HG02885 (cell line): ENCODE data around the gene FXYD1.
A peak's percentile ranks its signal among the peaks of the same experiment; 100 is the strongest.
"Not testable (repeated sequence)": the region's sequence is repeated elsewhere in the genome, so short reads cannot be mapped to it uniquely, and the experiment has no call there.

Source experiments
- ATAC-seq: cut with Tn5 transposase; IDR thresholded peaks from one replicate; pipeline ENCODE4 v1.9.1; 2021; ENCODE audit warnings: mild to moderate bottlenecking; ENCODE audit not compliant: unreplicated experiment, poor library complexity

FXYD1 gene

DNA sequence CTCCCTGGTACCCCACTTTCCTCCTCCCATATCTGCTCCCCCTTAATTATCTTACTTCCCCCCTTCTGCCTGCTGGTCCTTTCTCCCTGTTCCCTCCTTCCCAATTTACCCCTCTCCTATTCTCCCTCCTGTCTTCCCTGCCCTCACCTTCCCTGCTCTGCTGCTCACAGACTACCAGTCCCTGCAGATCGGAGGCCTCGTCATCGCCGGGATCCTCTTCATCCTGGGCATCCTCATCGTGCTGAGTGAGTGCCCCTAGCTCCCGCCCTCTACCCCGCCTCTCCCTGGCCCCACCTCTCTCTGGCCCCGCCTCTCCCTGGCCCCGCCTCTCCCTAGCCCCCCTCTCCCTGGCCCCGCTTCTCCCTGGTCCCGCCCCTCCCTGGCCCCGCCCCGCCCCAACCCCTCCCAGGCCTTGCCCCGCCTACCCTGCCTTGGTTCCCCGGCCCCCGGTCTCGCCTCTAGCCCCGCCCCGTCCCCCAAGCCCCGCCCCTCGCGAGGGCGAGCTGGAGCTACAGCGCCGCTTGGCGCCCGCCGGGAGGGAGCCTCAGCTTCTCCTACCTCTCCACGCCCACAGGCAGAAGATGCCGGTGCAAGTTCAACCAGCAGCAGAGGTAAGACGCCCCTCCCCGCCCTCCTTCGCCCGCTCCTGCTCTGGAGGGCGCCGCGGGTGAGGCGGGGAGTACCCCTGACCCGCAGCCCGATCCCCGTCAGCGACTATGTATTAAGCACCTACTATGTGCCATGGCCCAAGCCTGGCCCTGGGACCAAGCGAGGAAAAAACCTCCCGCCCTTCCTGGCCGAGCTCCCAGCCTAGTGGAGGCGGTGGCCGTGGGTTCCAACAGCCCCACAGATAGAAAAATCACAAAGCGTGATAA, 2.6 kb downstream of the FXYD1 start:
- peak; percentile 77 for ATAC-seq

DNA sequence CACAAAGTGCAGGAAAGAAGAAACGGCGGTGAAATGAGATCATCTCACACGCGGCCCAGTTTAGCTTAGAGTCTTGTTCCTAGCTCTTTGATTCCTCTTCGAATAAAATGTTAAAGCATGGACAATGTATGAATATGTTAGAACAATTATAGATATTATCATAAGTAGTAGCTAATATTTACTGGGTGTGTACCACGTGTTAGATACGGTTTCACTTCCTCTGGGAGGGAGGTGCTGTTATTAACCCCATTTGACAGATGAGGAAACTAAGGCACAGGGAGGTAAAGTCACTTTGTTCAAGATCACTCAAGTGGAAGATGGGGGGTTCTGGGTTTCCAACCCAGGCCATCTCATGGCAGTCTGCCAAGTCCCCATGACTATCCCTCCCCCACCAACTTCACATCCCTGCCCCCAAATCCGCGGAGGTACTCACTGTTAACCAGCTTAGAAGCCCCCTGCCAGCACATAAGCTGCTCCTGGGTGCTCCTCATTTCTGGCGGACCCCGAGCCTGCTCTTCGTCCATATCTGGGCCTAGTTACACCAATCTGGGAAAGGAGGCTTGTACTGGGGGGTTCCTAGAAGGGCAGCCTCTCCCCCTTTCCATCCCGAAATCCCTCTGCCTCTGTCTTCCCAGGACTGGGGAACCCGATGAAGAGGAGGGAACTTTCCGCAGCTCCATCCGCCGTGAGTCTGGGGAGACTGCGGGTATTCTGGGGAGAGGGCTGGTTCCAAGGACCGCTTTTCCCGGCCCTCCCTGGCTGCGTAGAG, 3.4 kb downstream of the FXYD1 start:
- ATAC-seq: no peak

DNA sequence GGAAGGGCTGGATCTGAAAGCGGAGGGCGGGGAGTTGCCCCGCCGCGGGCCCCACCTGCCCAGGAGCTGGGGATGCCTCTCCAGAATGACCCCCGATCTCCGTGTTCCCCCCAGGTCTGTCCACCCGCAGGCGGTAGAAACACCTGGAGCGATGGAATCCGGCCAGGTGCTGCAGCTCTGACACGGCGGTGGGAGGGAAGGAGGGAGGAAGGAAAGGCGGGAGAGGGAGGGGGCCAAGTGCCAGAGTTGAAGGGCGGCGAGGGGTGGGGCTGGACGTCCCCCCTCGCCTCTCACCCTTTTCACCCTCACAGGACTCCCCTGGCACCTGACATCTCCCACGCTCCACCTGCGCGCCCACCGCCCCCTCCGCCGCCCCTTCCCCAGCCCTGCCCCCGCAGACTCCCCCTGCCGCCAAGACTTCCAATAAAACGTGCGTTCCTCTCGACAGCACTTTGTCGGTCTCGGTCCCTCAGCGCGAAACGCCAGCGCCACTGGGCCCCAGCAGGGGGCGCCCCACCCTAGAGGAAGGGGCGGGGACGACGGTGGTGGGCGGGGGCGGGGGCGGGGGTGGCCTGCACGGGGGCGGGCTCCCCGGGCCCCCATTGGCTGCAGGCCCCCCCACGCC, 4.1 kb downstream of the FXYD1 start:
- no peak for ATAC-seq

DNA sequence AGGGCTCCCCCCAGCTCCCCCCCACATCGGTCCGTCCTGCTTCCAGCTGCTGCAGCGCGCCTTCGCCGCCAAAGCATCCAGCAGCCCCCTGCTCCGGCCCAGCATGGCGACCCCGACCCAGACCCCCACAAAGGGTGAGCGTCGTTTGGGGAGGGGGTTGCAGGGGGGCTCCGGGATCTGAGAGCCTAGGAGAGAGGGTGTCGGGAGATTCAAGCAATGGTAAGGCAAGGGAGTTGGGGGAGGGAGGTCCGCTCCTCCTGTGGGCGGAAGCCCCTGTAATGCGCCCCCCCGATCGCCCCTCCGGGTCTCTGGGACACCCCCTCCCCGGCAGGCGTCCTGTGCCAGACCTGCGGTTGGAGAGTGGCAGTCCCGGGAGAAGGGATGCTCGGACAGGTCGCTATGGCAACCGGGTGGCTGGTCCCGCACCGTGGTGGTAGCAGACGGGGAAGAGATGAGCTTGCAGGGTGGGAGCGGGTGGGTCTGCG, 4.6 kb downstream of the FXYD1 start, which contains the start of gene FXYD7:
FXYD7 (plus strand) TSS at position 25 of the 485 bp plus-strand sequence; CDS start at position 104, 79 bp downstream.
- ATAC-seq: no peak

DNA sequence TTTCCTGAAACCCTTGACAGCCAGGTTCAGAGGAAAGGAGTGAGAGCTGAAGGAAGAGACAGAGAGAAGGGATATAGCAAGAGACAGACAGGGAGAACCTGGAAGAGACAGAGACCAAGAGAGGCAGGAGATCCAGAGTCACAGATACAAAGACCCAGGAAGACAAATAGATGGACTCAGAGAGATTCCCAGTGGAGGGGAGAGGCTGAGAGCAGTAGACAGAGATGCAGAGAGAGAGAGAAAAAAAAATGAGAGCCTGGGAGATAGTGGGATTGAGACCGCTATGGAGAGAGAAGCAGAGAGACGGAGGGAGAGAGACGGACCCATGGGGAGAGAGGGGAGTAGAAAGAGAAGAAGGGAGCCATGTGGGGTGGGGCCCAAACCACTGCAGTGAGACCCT, 5.2 kb downstream of the FXYD1 start:
- no peak for ATAC-seq

DNA sequence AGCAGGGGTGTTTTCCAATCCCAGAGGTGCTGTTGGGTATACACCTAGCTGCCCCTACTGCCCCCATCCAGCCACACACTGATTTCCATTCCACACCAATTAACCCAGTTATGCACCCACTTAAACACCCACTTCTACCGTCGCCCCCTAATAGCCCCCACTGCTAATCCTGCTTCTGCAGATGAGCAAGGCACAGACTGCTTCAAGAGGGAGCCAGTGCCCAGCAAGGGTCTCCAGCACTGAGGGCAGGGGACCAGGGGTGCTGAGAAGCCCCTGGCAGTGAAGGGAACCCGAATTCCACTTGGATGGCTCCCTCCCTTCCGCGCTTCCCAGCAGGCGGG, 5.6 kb downstream of the FXYD1 start:
- no peak for ATAC-seq

DNA sequence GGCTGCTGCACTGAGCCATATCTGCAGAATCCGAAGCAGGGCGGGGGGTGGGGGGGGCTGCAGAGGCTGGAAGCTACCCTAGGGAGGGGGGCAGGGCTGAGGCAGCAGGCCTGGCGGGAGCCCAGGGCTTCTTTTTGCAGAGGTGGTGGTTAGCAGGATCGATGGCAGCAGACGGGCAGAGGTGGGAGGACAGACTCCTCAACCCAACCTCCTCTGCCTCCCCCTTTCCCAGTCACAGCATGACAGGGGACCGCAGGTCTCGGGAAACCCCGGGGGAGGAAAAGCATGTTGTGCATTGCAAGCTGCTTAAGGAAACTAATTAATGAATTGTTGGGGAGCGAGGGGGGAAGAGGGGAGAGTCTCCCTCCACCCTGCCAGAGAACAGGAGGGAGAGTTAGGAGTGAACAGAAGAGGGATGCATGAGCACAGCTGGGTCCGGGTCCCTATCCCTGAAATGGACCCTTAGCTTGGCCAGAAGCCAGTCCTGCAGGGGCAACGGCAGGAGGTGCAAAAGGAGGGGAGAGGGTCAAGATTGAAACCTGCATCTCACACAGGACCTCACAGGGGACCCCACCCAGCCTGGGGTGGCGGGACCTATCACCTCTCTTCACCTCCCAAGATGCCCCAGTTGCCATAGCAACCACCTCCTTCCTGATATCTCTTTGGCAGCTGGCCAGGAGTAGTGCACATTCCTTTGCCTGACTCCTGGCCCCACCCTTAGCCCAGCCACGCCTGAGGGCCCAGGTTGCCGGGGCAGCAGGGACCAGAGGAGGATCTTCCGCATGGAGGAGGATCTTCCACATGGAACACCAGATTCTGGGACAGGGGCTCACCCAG, 6.2 kb downstream of the FXYD1 start:
- ATAC-seq: no peak

DNA sequence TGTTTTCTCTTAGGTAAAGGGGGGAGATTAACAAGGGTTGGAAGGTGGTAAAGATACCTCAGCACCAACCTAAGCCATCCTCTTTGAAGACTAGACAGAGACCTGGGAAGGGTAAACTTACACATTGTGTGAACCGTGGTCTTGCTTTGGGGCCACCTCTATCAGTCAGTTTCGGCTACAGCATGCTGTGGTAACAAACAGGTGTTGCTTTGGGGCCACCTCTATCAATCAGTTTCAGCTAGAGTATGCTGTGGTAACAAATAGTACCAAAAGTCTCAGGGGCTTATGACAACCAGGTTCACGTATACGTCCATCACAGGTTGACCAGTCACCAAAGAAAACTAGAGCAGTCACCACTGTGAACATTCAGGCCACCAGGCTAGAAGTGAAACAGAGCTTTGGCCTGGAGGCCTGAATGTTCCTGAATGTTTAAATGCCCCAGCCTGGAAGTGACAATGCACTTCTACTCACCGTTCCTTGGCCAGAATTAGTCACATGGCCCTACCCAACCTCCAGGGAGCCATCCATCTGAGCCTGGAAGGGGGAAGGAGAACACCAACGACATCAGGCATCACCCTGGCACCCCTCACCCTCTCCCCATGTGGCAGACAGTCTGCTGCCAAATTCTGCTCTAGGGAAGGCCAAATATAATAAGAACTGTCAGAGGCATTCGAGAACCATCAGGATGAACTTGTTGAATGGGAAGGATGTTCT, 8.3 kb downstream of the FXYD1 start:
- ATAC-seq: no peak

DNA sequence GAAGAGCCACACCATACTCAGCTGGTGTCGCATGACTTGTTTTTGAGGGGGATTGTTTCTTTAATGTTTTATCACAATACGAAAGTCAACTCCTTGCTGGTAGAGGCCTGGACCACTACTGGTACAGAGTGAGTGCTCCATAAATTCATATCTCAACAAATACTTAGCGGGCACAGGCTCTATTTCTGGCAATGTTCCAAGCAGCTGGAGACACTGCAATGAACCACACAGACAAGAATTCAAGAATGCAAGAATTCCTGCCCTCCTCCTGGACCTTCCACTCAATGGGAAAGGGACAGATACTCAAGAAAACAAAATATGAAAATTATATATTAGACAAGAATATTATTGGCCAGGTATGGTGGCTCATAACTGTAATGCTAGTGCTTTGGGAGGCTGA, 10.8 kb downstream of the FXYD1 start:
- no peak for ATAC-seq

DNA sequence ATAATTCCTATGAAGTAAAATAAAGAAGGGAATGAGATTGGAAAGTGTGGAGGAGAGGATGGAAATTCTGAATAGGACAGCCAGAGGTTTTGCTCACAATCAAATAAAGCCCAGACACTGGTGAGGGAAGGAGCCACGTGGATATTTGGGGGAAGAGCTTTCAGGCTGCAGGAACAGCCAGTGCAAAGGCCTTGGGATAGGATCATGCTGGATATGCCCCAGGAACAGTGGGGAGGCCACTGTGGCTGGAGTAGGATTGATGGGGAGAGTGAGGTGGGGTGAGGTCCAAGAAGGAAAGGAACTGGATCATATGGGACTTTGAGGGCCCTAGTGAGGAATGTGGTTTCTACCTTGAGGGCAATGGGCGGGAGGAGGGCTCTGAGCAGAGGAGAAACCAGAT, 11.8 kb downstream of the FXYD1 start:
- no peak for ATAC-seq

DNA sequence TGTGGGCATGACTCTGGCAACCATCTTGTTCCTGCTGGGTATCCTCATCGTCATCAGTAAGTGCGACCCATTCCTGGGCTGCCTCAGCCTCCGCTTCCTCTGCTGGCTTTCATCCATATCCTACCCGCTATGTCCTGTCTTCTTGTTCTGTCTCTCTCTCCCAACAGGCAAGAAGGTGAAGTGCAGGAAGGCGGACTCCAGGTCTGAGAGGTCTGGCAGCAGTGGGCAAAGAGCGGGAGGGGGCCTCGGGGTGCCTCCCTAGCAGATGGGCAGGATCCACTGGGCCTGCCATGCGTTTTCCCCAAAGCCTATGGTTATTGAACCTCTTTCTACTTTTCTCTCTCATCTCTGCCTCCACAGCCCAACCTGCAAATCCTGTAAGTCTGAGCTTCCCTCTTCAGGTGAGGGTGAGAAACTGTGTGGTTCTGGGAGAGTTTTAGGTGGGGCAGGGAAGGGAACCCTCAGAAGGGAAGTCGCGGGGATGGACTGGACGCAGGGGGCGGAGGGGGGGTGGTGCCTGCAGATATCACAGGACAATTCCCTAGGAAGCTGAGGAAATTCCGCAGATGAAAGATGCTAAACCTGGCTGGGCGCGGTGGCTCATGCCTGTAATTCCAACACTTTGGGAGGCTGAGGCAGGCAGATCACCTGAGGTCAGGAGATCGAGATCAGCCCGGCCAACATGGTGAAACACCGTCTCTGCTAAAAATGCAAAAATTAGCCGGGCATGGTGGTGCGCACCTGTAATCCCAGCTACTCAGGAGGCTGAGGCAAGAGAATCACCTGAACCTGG, 12.8 kb downstream of the FXYD1 start:
- ATAC-seq: no peak

DNA sequence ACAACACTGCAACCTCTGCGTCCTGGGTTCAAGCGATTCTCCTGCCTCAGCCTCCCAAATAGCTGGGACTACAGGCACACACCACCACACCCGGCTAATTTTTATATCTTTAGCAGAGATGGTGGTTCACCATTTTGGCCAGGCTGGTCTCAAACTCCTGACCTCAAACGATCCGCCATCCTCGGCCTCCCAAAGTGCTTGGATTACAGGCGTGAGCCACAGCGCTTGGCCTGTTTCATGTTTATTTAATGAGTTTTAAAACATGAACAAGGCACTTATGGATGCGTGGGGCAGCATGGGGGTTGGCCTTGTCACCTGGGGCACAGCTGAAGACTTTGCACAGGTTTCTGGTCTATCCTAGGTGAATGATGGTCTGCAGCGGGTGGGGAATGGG, 14.5 kb downstream of the FXYD1 start:
- not testable (repeated sequence) for ATAC-seq

DNA sequence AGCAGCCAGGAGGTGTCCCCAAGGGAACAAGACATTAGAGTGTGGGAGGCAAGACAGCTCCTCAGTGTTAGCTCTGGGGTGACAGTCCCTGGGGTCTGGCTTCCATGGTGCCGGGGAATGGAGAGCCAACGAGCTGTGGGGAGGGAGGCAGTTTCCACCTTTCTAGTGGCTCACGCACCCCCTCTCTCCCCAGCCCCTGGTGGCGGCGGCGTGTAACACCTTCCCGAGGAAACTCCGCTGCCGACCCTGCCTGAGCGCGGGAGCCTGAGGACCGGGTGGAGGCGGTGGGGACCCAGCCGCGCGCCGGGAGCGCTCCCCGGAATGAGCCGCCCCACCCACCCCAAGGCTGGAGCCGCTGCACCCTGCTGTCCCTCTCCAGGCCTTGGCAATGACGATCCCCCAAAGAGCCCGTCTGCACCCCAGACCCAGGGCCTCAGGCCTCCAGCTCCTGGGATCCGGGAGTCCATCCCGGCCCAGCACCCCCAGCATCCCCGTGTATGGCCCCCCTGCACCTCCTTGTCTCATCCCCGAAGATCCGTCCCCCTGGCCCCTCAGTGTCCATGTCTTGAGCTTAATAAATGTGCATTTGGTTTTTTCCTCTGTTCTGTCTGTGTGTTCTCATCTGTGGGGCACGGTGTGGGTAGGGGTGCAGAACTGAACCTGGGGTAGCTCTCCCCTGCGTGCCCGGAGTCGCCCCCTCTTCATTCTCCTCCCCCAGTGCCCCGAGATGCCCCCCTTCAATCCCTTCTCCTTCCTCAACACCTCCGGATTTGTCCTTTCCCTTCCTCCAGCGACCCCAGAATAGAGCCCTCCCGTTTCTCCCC, 15.3 kb downstream of the FXYD1 start:
- peak; percentile 45 for ATAC-seq

DNA sequence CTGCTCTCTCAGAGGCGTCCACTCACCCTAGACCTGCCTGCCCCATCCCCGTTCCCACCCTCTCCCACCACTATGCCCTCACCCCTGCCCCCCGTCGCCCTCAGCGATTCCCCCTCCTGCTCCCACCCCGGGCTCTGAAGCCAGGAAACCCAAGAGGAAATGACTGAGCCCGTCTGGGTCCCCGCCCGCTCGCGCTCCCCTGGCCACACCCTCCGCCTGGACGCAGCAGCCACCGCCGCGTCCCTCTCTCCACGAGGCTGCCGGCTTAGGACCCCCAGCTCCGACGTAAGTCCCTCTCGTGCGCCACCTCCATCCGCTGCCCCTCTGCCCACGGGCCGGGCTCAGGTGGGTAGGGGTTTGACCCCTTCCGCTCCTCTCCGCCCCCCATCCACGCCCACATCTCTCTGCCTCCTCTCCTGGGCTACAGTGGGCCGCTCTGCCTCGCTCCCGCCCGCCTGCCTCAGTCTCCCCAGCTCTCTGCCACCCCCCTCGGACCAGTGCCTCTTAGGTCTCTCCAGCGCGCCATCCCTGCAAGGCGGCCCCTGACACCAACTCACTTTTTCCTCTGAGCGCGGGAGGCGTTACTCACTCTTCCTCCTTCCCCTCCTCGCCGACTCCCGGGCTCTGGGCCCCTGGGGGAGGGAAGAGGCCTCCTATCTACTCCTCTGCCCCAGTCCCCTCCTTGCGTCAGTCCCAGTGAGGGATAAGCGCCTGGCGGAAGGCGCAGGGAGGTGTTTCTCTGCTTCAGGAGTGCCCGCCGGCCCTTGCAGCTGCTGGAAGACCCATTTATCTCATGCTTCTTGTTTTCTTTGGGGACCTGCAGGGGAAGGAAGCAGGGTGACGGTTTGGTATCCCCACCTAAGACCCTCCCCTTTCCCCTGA, 16.1 kb downstream of the FXYD1 start, which contains the start of gene FXYD5:
FXYD5 (plus strand) TSS at position 211 of the 882 bp plus-strand sequence. CDS start 816 bp downstream, outside the sequence.
- no peak for ATAC-seq

DNA sequence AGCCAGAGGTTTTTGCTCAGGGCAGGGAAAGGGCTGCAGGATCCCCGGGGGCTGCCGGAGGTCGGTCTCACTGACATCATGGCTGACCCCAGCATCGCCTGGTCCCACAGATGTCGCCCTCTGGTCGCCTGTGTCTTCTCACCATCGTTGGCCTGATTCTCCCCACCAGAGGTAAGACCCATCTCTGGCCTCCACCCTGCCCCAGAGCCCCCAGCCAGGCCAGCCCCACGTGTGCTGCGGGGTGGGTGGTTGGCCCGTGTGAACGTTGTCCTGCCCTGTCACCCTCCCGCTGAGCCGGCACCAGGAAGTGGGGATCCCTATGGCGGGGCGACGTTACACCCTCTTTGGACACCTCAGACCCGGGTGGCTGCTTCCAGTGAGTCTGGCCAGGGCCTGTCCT, 16.8 kb downstream of the FXYD1 start:
- ATAC-seq: no peak

DNA sequence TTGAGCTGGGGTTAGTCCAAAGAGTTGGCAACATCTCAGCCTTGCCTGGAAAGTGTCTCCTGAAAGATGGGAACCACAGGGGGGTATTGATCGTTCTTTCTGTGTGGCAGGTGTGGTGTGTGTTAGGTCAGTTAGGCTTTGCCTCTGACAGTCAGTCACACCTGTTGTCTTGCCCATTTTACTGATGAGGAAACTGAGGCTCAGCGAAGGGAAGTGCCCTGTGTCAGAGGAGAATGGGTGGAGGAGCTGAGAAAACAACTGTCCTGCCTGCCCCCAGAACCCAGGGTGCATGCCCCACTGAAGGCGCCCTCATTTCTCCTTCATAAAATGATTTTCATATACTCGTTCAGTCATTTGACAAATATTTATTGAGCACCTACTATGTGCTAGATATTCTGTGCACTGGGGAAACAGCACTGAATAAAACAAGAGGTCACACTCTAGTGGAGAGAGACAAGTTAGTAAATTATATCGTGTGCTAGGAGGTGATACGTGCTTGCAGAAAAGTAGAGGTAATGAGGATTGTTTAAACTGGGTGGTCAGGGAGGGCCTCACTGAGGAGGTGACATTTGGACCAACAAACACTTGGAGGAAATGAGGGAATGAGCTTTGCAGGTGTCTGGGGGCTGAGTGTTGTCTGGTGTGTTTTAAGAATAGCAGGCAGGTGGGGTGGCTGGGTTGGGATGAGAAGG, 17.5 kb downstream of the FXYD1 start:
- no peak for ATAC-seq
